Measurements from ENCODE around the gene FGF12. TPM values are rescaled to one million over a fixed set of nuclear protein-coding genes. Genes with fewer than 3 reads are reported as not detected.

The FGF12 gene
- total RNA-seq, 1 experiment from 2014 or later, result 0.51 TPM

DNA sequence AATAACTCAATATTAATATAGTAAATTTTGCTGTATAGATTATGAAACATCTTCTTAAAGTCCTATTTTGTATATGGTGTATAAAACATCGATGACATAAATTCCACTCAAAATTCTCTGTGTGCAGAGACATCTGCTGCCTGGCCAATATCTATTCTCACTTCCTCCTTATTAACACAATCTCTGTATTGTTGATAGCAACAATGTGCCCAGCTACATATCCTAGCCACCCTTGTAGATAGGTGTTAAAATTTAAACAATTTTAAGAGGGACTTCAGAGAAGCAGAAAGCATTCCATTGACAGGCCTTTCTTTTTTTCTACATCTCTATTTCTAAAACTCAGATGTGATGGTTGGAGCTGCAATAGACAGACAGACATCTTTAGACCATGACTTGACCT, 72.3 kb downstream of the FGF12 start:
- DNase-seq (ENCODE audit: low read depth, low spot score) (no peak), ATAC-seq (no peak)
- H3K27me3 ChIP-seq (ENCODE audit: control insufficient read depth, insufficient read depth, low read length), result no peaks in the 10 kb centered on the region
- CTCF ChIA-PET, result no interaction called here
- POLR2A ChIA-PET, result no interaction called here
- H3K4me1 ChIP-seq (ENCODE audit: control insufficient read depth, insufficient read depth, low read length), result no peaks in the 10 kb centered on the region
- H3K4me3 ChIP-seq (ENCODE audit: low read depth in 2 of 2, low read length in 2 of 2), result no peak overlapping the region
- BruUV-seq (replicated peaks), result no TSS peak
- H3K9me3 ChIP-seq (ENCODE audit: control insufficient read depth, insufficient read depth, low read depth, low read length), result no peaks in the 10 kb centered on the region
- in situ Hi-C loops (cut with HindIII; ENCODE audit: low pct_unique_long_range_greater_than_20kb, low sequenced_read_pairs) (no loop called here), intact Hi-C loops (cut with micrococcal nuclease; ENCODE audit: unreplicated experiment) (no loop called here)
- H3K36me3 ChIP-seq (ENCODE audit: control insufficient read depth, insufficient read depth, low read length), result no peaks in the 10 kb centered on the region
- H3K27ac ChIP-seq (ENCODE audit: low read length), result no peak overlapping the region
- TF ChIP-seq POLR2AphosphoS5 (IDR thresholded peaks at IDR 0.05; ENCODE audit: low read depth, low read length) (no peak), CTCF (IDR thresholded peaks at IDR 0.05) (no peak), REST (IDR thresholded peaks at IDR 0.05; ENCODE audit: insufficient read depth in 1 of 2, low read depth in 2 of 2, low read length in 1 of 2) (no peak), SIN3A (IDR thresholded peaks at IDR 0.05; ENCODE audit: borderline replicate concordance, insufficient read depth, low read depth, low read length) (no peak), TCF7L2 (IDR thresholded peaks at IDR 0.05; ENCODE audit: low read depth, low read length) (no peak)

DNA sequence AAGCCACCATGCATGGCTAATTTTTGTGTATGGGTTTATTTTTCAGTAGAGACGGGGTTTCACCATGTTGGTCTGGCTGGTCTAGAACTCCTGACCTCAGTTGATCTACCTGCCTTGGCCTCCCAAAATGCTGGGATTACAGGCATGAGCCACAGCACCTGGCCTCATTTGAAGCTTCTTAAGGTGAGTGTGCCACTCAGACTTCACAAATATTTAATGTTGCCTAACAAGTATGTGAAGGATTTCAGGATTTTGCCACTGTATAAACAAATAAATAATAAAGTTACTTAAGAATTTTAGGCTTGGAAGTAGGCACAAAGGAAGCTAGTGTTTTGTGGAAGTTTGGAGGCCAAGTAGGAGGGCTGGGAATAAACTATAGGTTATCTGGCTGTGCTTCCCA, 73.5 kb downstream of the FGF12 start:
- Histone ChIP-seq H3K9me3 (ENCODE audit: control insufficient read depth, insufficient read depth, low read depth, low read length) (no peaks in the 10 kb centered on the region), H3K4me3 (ENCODE audit: low read depth in 2 of 2, low read length in 2 of 2) (no peak overlapping the region), H3K4me1 (ENCODE audit: control insufficient read depth, insufficient read depth, low read length) (no peaks in the 10 kb centered on the region), H3K27me3 (ENCODE audit: control insufficient read depth, insufficient read depth, low read length) (no peaks in the 10 kb centered on the region), H3K27ac (ENCODE audit: low read length) (no peak overlapping the region), H3K36me3 (ENCODE audit: control insufficient read depth, insufficient read depth, low read length) (no peaks in the 10 kb centered on the region)
- ChIA-PET POLR2A (no interaction called here), CTCF (no interaction called here)
- BruUV-seq (replicated peaks), result no TSS peak
- ATAC-seq (no peak), DNase-seq (ENCODE audit: low read depth, low spot score) (no peak)
- in situ Hi-C loops (cut with HindIII; ENCODE audit: low pct_unique_long_range_greater_than_20kb, low sequenced_read_pairs) (no loop called here), intact Hi-C loops (cut with micrococcal nuclease; ENCODE audit: unreplicated experiment) (no loop called here)
- TF ChIP-seq POLR2AphosphoS5 (IDR thresholded peaks at IDR 0.05; ENCODE audit: low read depth, low read length) (no peak), REST (IDR thresholded peaks at IDR 0.05; ENCODE audit: insufficient read depth in 1 of 2, low read depth in 2 of 2, low read length in 1 of 2) (no peak), TCF7L2 (IDR thresholded peaks at IDR 0.05; ENCODE audit: low read depth, low read length) (no peak), SIN3A (IDR thresholded peaks at IDR 0.05; ENCODE audit: borderline replicate concordance, insufficient read depth, low read depth, low read length) (no peak), CTCF (IDR thresholded peaks at IDR 0.05) (no peak)

Measured in Panc1 (cell line).